ENCODE results near the gene POMT1. TPM values are rescaled to one million over a fixed set of nuclear protein-coding genes. Genes with fewer than 3 reads are reported as not detected.

The POMT1 gene
- total and polyA plus RNA-seq, 2 of the 8 experiments (the other 6 are each of a cell fraction or from before 2014, with no cell fraction given) = 22.3 to 33.2 TPM

GRCh38 chr9:131559421-131560000 is 56.8 kb downstream of the POMT1 start:
- no peak overlapping the region for H3K56ac ChIP-seq (replicated peaks; ENCODE audit: insufficient read length, low read depth, low read length)
- no peak overlapping the region for H2AK5ac ChIP-seq (ENCODE audit: low read depth, low read length)
- H4K8ac ChIP-seq (ENCODE audit: extremely low read depth, insufficient read depth, low read length) = no peak overlapping the region
- ChIA-PET POLR2A (ENCODE audit: partially characterized antibody) (interaction anchor here (0.6 kb wide), 1 partner anchor 201 kb away, joined by 3 read pairs; no protein-coding TSS in a partner anchor), CTCF (ENCODE audit: partially characterized antibody) (interaction anchor here (0.7 to 2.5 kb wide), 7 partner anchors 13 to 197 kb away, joined by 3 to 10 read pairs (median 3); no protein-coding TSS in a partner anchor)
- no peaks in the 10 kb centered on the region; a peak in 1 of 7 replicates for H3K4me1 ChIP-seq (replicated peaks in 1 of 4; ENCODE audit: control insufficient read depth in 3 of 4, insufficient read depth in 4 of 4, low read length in 3 of 4)
- no peak overlapping the region for H3K14ac ChIP-seq (ENCODE audit: insufficient read length)
- H3K27ac ChIP-seq (ENCODE audit: low read depth, low read length) = no peak overlapping the region
- no peak overlapping the region for H2BK120ac ChIP-seq (replicated peaks; ENCODE audit: low read depth, low read length)
- no peak overlapping the region for H3K4ac ChIP-seq (replicated peaks; ENCODE audit: insufficient read length, low read depth, low read length)
- H2BK20ac ChIP-seq (ENCODE audit: low read length) = no peak overlapping the region
- H3K27me3 ChIP-seq (replicated peaks in 1 of 4; ENCODE audit: control insufficient read depth in 3 of 4, extremely low read depth in 1 of 4, insufficient read depth in 3 of 4, low read length in 3 of 4) = peaks cover 9 to 19% (median 16%) of the 10 kb centered on the region in 4 experiments
- no peaks in the 10 kb centered on the region for H3K79me1 ChIP-seq (ENCODE audit: low read depth, low read length)
- FAIRE-seq (no peak), DNase-seq (ENCODE audit: low read depth in 1 of 2, low spot score in 2 of 2) (no peak)
- no peak overlapping the region for H3K9ac ChIP-seq (replicated peaks in 1 of 4; ENCODE audit: extremely low read depth in 1 of 4, low read depth in 3 of 4, low read length in 3 of 4)
- no peak overlapping the region for H2AFZ ChIP-seq (ENCODE audit: low read length)
- H3K4me3 ChIP-seq (ENCODE audit: extremely low read depth in 1 of 4, insufficient read depth in 2 of 4, low read depth in 3 of 4, low read length in 4 of 4) = no peak overlapping the region
- H3K9me3 ChIP-seq (ENCODE audit: insufficient read depth in 2 of 2, low read depth in 1 of 2, low read length in 1 of 2) = peaks cover 0 to 5% of the 10 kb centered on the region in 2 experiments; a peak in 1 of 4 replicates
- H3K79me2 ChIP-seq (ENCODE audit: control insufficient read depth in 1 of 2, insufficient read depth in 2 of 2, low read length in 2 of 2) = no peaks in the 10 kb centered on the region
- no peak overlapping the region for H3K23ac ChIP-seq (ENCODE audit: insufficient read length)
- peaks cover 11% of the 10 kb centered on the region; the same call in 1 of the 2 replicates for H3K23me2 ChIP-seq (ENCODE audit: low read depth, low read length)
- no peaks in the 10 kb centered on the region for H3K36me3 ChIP-seq (ENCODE audit: control insufficient read depth in 2 of 4, insufficient read depth in 4 of 4, low read length in 3 of 4)
- 80% methylated on average over 1 of the region's 1 CpG; no CpG with 5 or more reads in 1 of the 2 experiments for WGBS, 2 experiments (ENCODE audit: extremely low coverage in 1 of 2, insufficient coverage in 1 of 2, insufficient read length in 1 of 2, insufficient replicate concordance in 2 of 2, low coverage in 1 of 2, low lambda C conversion rate in 2 of 2, missing lambda C conversion rate in 1 of 2)
- H2BK5ac ChIP-seq (ENCODE audit: low read depth, low read length) = no peak overlapping the region
- H4K20me1 ChIP-seq (replicated peaks in 1 of 2; ENCODE audit: control insufficient read depth in 1 of 2, insufficient read depth in 2 of 2, low read length in 2 of 2) = peaks cover 0 to 2% of the 10 kb centered on the region in 2 experiments
- no peak overlapping the region for H4K91ac ChIP-seq (replicated peaks; ENCODE audit: insufficient read length, low read length)
- no peak overlapping the region for H3K18ac ChIP-seq (ENCODE audit: extremely low read depth, low read length)
- H4K5ac ChIP-seq (ENCODE audit: insufficient read length, low read depth, low read length) = no peak overlapping the region
- no peak overlapping the region for H3K4me2 ChIP-seq (ENCODE audit: insufficient read depth in 1 of 2, low read depth in 2 of 2, low read length in 2 of 2)
- H2BK12ac ChIP-seq (ENCODE audit: low read depth, low read length) = no peak overlapping the region
- no peak overlapping the region for H2BK15ac ChIP-seq (ENCODE audit: low read length)
- TF ChIP-seq, protein P1, sequence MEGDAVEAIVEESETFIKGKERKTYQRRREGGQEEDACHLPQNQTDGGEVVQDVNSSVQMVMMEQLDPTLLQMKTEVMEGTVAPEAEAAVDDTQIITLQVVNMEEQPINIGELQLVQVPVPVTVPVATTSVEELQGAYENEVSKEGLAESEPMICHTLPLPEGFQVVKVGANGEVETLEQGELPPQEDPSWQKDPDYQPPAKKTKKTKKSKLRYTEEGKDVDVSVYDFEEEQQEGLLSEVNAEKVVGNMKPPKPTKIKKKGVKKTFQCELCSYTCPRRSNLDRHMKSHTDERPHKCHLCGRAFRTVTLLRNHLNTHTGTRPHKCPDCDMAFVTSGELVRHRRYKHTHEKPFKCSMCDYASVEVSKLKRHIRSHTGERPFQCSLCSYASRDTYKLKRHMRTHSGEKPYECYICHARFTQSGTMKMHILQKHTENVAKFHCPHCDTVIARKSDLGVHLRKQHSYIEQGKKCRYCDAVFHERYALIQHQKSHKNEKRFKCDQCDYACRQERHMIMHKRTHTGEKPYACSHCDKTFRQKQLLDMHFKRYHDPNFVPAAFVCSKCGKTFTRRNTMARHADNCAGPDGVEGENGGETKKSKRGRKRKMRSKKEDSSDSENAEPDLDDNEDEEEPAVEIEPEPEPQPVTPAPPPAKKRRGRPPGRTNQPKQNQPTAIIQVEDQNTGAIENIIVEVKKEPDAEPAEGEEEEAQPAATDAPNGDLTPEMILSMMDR (IDR thresholded peaks at IDR 0.05; ENCODE audit: control extremely low read depth in 1 of 3, insufficient read depth in 1 of 3, low read depth in 1 of 3, low read length in 3 of 3) = no peak
- TF ChIP-seq CEBPB (IDR thresholded peaks at IDR 0.05; ENCODE audit: low read depth, low read length) (no peak), RAD21 (IDR thresholded peaks at IDR 0.05 in 1 of 2, conservative IDR thresholded peaks at IDR 0.05 in 1 of 2; ENCODE audit: low read depth in 2 of 2, low read length in 2 of 2) (no peak), SP1 (IDR thresholded peaks at IDR 0.05; ENCODE audit: low read depth, low read length) (no peak), POU5F1 (IDR thresholded peaks at IDR 0.05; ENCODE audit: low read depth, low read length) (no peak), TBP (IDR thresholded peaks at IDR 0.05; ENCODE audit: low read depth, low read length) (no peak), NRF1 (IDR thresholded peaks at IDR 0.05; ENCODE audit: low read depth, low read length) (no peak), CBX8 (IDR thresholded peaks at IDR 0.05; ENCODE audit: borderline replicate concordance, low read depth, low read length) (no peak), NANOG (IDR thresholded peaks at IDR 0.05; ENCODE audit: insufficient read depth, low read depth, low read length, poor library complexity, severe bottlenecking) (no peak)
